ELF-1 (cell line): ENCODE measurements around the gene JPT1.
"Not testable (repeated sequence)": the region's sequence is repeated elsewhere in the genome, so short reads cannot be mapped to it uniquely, and the experiment has no call there.

ENCODE experiments used
- DNase-seq: peaks from one replicate; pipeline ENCODE4 v3.0.0-alpha.2; 2016; ENCODE audit warnings: low read depth, low spot score

JPT1 gene

GRCh38 chr17:75154195-75155106 lies at the start of gene JPT1:
Gene JPT1 (minus strand): TSS chr17:75154512. CDS start chr17:75154397, 115 bp downstream.
- peak; percentile 99 for DNase-seq

GRCh38 chr17:75199886-75200618 lies 45.7 kb upstream of the JPT1 start:
- no peak for DNase-seq

DNA sequence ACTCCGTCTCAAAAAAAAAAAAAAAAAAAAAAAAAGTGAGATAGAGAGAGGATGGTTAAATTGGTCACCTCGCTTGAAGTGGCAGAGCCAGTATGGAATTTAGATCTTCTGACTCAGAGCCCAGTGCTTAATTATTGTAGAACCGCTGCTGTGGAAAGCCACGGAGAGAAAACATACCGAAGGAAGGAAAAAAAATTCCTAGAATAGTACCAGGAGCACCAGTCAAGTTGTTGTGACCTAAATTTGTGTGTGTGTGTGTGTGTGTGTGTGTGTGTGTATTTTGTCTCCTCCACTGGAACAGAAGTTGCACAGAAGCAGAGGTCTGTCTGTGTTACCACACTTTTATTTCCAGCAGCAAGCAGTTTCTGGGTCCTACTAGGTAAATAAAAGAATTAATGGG lies 40.6 kb upstream of the JPT1 start:
- no peak for DNase-seq

DNA sequence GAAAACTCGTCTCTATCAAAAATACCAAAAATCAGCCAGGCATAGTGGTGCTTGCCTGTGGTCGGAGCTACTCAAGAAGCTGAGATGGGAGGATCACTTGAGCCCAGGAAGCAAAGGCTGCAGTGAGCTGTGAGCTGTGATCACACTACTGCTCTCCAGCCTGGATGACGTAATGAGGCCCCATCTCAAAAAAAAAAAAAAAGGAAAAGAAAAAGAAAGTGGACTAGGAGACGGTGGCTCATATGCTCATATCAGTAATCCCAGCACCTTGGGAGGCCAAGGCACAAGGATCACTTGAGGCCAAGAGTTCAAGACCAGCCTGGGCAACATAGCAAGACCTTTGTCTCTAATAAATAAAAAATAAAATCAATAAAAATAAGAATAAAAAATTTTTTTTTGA lies 37.3 kb upstream of the JPT1 start:
- no peak for DNase-seq

DNA sequence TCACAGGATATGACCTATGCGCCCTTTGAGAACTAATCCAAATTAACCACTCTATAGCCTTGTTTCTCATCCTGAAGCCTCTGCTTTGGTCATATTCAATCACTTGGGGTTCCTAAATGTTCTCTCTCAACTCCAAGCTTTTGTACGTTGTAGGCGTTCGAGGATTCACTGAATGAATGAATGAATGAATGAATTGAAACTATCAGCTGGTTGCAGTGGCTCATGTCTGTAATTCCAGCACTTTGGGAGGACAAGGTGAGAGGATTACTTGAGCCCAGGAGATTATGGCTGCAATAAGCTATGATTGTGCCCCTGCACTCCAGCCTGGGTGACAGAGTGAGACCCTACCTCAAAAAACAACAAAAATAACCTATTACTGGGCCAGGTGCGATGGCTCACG lies 34.3 kb upstream of the JPT1 start:
- no peak for DNase-seq

- DNase-seq, result no peak
These were observed 29.9 kb upstream of the JPT1 start for GRCh38 chr17:75183999-75184884.

DNA sequence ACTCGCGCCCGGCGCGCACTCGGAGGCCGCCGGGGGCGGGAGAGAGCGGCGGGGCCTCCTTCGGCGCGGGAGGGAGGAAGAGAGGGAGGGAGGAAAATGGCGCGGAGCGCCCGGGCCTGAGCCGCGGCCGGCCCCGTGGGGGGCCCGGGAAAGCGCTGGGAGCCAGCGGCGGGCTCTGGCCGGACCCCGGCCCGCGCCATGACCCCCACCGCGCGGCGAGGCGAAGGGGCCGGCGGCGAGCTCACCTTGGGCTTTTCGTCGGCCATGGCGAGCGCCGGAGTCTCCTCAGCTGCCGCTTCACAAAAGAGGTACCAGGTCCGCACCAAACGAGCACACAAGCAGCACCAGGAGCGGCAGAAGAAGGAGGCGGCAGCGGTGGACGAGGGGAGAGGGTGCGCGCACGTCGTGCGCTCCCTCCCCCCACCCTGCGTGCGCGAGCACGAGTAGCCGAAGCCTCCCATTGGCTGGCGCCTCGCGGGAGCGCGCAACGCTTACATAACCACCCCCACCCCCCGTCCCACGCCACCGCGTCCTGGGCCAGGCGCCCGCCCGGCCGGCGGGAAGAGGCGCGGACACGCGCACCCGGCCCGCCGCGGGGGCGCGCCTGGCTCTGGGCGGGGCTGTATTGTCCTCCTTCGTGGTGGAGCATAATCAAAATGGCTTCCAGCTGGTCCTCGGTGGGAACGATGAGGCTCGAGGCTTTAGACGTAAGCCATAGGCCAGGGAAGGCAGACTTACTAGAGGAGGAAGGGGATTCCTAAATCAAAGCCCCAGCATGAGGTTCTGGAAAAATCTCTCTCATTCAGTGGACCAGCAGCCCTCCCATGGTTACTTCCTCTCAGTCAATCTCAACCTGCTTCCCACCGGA lies 28.5 kb upstream of the JPT1 start, which contains the start of gene SUMO2:
Gene SUMO2, minus strand, starts transcription at position 391 of the 868 bp plus-strand sequence. Its CDS starts 125 bp downstream, at position 266.
- DNase-seq, result peak; percentile 97

- no peak for DNase-seq
These were observed 27.9 kb upstream of the JPT1 start for GRCh38 chr17:75182319-75182568.

- peak; percentile 27 for DNase-seq
These were observed 27.5 kb upstream of the JPT1 start for GRCh38 chr17:75181608-75182318.

DNA sequence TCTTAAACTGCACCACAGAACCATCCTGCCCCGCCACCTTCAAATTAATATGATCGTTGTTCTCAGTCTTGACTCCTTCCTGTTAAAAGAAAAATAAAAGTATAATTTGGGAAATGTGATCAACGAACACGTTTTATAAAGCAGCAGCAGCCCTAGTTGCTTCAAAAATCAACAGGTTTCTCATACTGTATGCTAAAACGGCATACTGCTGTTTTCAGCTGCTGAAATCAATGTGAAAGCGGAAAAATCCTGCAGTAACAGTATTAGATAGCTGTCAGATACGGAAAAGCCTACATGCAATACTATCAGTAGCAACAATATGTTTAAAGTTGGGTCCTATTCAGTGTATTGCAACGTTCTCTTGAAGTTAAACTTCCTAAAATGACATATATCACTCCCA lies 26.8 kb upstream of the JPT1 start:
- no peak for DNase-seq

DNA sequence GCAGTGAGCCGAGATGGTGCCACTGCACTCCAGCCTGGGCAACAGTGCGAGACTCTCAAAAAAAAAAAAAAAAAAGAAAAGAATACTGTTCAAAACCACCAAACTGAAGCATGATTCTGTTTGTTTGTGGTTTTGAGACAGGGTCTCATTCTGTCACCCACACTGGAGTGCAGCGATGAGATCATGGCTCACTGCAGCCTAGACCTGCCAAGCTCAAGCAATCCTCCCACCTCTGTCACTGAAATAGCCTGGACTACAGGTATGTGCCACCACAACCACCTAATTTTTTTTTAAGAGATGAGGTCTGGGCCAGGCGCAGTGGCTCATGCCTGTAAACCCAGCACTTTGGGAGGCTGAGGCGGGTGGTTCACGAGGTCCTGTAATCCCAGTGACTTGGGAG lies 24.1 kb upstream of the JPT1 start:
- DNase-seq, result no peak

- DNase-seq, result no peak
These were observed 22.3 kb upstream of the JPT1 start for GRCh38 chr17:75176625-75177024.

- DNase-seq, result no peak
These were observed 20.7 kb upstream of the JPT1 start for GRCh38 chr17:75174996-75175395.

DNA sequence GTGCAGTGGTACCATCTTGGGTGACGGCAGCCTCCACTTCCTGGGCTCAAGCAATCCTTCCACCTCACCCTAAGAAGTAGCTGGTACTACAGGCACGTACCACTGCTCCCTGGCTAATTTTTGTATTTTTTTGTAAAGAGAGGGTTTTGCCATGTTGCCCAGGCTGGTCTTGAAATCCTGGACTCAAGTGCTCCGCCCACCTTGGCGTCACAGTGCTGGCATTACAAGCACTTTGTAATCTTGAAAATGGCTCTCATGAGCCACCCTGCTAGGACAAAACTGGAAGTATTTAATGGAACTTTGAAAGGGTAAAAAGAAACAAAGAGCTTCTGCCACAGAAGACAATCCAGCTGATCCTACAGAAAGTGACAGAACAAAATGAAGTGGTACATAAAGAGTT lies 19.2 kb upstream of the JPT1 start:
- DNase-seq, result no peak

GRCh38 chr17:75168998-75169397 lies 14.7 kb upstream of the JPT1 start:
- no peak for DNase-seq

- not testable (repeated sequence) for DNase-seq
These were observed 10.3 kb upstream of the JPT1 start for GRCh38 chr17:75164606-75165005.

GRCh38 chr17:75163074-75163473 lies 8.8 kb upstream of the JPT1 start:
- no peak for DNase-seq

GRCh38 chr17:75160211-75160610 lies 5.9 kb upstream of the JPT1 start:
- DNase-seq, result no peak

DNA sequence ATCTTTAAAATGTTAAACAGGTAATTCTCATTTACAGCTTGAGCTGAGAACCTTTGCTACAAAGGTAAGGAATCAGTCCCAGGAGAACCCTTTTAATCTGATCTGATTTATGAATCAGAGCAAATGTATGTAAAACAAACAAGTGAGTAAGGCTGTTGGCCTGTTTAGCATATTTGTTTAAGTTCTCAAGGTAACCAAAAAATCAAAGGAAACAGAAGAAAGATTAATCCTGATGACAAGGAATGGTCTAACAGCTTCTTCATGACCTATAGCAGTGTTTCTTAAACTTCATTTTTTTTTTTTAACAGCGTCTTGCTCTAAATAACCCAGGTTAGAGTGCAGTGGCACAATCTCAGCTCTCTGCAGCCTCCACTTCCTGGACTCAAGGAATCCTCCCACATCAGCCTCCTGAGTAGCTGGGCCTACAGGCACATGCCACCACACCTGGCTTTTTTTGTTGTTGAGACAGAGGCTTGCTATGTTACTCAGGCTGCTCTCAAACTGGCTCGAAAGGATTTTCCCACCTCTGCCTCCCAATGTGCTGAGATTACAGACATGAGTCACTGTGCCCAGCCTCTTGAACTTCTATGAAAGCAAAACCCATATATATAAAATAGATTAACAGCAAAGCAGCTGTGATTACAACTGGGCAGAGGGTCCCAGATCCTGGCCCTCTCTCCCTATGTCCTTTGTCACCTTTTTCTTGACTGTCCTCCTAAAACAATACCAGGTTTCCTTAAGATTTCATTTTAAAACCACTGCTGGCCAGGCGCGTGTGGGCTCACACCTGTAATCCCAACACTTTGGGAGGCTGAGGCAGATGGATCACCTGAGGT lies 5.1 kb upstream of the JPT1 start:
- DNase-seq, result no peak
